Measurements from ENCODE around the gene BCL7C.
"Not testable (repeated sequence)": the region's sequence is repeated elsewhere in the genome, so short reads cannot be mapped to it uniquely, and the experiment has no call there.

Gene BCL7C

GRCh38 chr16:30882429-30883310, 11.2 kb downstream of the BCL7C start:
- H3K4me3 ChIP-seq, result no peak overlapping the region
- H3K4me1 ChIP-seq, result no peaks in the 10 kb centered on the region
- in situ Hi-C loops (cut with MboI; ENCODE audit: low sequenced_read_pairs), result no loop called here
- no peaks in the 10 kb centered on the region for H3K27me3 ChIP-seq (ENCODE audit: low read depth)
- H3K9me3 ChIP-seq, result no peaks in the 10 kb centered on the region
- no peak for DNase-seq (ENCODE audit: low spot score in 2 of 2)
- peaks cover 25% of the 10 kb centered on the region for H3K36me3 ChIP-seq (replicated peaks)

- Histone ChIP-seq H3K9me3 (no peaks in the 10 kb centered on the region), H3K4me1 (peaks cover 15% of the 10 kb centered on the region), H3K4me3 (peak overlapping the region; percentile 78), H3K36me3 (replicated peaks) (peaks cover 16% of the 10 kb centered on the region), H3K27me3 (ENCODE audit: low read depth) (no peaks in the 10 kb centered on the region)
- DNase-seq (ENCODE audit: low spot score in 2 of 2), result peak in 1 of 2 experiments; percentile 55
- in situ Hi-C loops (cut with MboI; ENCODE audit: low sequenced_read_pairs), result no loop called here
These were observed 17.0 kb downstream of the BCL7C start for GRCh38 chr16:30876867-30877266.

- no peaks in the 10 kb centered on the region for H3K9me3 ChIP-seq
- peak overlapping the region; percentile 78 for H3K4me3 ChIP-seq
- H3K27me3 ChIP-seq (ENCODE audit: low read depth), result no peaks in the 10 kb centered on the region
- in situ Hi-C loops (cut with MboI; ENCODE audit: low sequenced_read_pairs), result no loop called here
- DNase-seq (ENCODE audit: low spot score in 2 of 2), result peak; percentile 24 to 39
- peaks cover 16% of the 10 kb centered on the region for H3K36me3 ChIP-seq (replicated peaks)
- peaks cover 15% of the 10 kb centered on the region for H3K4me1 ChIP-seq
These were observed 17.7 kb downstream of the BCL7C start for GRCh38 chr16:30875871-30876801.

DNA sequence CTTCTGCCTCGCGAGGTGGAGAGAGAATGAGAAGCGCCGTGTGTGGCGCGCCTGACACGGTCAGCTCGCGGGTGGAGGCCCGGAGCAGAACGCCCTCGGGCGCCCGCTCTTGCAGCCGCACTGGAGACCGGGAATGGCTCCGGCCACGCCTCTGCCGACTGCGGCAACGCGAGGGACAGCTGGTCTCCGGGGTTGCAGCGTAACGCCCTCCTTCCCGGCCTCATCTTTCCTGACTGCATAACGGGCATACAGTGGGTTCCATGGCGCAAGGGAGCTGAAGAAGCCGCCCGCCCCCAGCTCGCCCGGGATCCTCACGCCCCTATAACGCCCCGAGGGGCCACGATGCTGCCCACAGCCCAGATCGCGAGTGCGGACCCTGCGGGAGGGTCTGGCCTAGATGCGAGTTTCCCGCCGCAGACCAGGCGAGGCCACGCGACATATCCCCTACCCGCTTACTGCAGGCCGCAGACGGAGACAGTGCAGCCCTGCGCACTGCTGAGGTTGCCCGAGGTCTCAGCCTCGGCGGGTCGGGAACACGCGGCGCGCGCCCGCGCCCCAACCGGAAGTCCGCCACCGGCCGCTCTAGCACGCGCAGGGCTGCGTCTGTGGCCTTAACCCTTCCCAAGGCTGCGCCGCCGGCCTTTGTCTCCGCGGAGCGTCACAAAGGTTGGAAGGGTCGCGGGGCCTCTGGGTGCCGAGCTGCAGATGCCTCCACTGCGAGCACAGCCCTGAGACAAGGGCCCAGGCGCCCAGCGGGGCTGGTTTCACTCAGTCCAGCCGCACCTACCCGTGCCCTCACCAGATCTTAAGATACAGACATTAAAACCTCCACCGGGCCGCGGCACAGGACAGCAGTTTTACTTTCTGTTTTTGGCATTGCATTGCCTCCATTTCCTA, 18.8 kb downstream of the BCL7C start:
- Histone ChIP-seq H3K4me1 (peaks cover 15% of the 10 kb centered on the region), H3K9me3 (no peaks in the 10 kb centered on the region), H3K36me3 (replicated peaks) (peaks cover 16% of the 10 kb centered on the region), H3K4me3 (peak overlapping the region; percentile 78), H3K27me3 (ENCODE audit: low read depth) (no peaks in the 10 kb centered on the region)
- in situ Hi-C loops (cut with MboI; ENCODE audit: low sequenced_read_pairs), result no loop called here
- peak; percentile 90 to 96 for DNase-seq (ENCODE audit: low spot score in 2 of 2)

DNA sequence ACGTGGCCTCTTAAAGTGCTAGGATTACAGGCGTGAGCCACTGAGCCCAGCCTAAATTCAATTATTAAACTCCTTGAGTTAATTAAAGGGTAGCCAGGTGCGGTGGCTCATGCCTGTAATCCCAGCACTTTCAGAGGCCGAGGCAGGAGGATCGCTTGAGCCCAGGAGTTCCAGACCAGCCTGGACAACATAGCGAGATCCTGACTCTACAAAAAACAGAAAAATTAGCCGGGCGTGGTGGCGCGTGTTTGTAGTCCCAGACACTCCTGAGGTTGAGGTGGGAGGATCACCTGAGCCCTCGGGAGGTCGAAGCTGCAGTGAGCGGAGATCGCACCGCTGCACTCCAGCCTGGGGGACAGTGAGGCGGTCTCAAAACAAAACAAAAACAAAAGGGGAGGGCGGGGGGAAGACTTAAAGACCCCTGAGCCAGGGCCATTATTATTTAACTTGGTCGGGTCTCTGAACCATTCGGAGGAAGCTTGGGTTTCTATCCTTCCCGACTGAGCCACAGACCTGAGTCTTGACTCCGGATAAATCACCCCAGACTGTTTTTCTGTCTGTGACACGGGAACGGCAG, 19.5 kb downstream of the BCL7C start:
- peaks cover 15% of the 10 kb centered on the region for H3K4me1 ChIP-seq
- peak overlapping the region; percentile 78 for H3K4me3 ChIP-seq
- in situ Hi-C loops (cut with MboI; ENCODE audit: low sequenced_read_pairs), result no loop called here
- H3K36me3 ChIP-seq (replicated peaks), result peaks cover 16% of the 10 kb centered on the region
- no peak for DNase-seq (ENCODE audit: low spot score in 2 of 2)
- no peaks in the 10 kb centered on the region for H3K9me3 ChIP-seq
- no peaks in the 10 kb centered on the region for H3K27me3 ChIP-seq (ENCODE audit: low read depth)

DNA sequence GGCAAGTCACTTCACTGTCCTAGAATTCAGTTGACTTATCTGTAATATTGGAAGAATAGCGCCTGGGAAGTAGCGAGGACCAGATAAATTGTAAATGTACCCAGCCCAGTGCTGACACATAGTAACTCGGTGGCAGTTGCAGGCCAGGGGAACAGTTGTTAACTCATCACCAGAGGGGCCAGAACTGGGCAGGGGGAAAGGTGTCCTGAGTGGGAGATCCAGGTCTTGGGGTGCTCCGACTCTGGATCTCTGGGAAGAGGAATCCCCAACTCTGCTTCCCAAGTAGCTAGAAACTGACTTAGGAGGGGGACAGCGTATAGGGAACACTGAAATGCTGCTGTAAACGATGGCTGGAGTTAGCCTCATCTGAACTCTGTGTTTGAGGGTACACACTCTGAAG, 23.0 kb downstream of the BCL7C start:
- H3K9me3 ChIP-seq, result no peaks in the 10 kb centered on the region
- no peak for DNase-seq (ENCODE audit: low spot score in 2 of 2)
- peaks cover 6% of the 10 kb centered on the region for H3K4me1 ChIP-seq
- in situ Hi-C loops (cut with MboI; ENCODE audit: low sequenced_read_pairs), result no loop called here
- H3K27me3 ChIP-seq (ENCODE audit: low read depth), result no peaks in the 10 kb centered on the region
- no peak overlapping the region for H3K4me3 ChIP-seq
- peaks cover 10% of the 10 kb centered on the region for H3K36me3 ChIP-seq (replicated peaks)

GRCh38 chr16:30867747-30868146, 26.1 kb downstream of the BCL7C start:
- Histone ChIP-seq H3K4me1 (no peaks in the 10 kb centered on the region), H3K36me3 (replicated peaks) (peaks cover 4% of the 10 kb centered on the region), H3K9me3 (no peaks in the 10 kb centered on the region), H3K4me3 (no peak overlapping the region), H3K27me3 (ENCODE audit: low read depth) (no peaks in the 10 kb centered on the region)
- peak; percentile 12 to 21 for DNase-seq (ENCODE audit: low spot score in 2 of 2)
- in situ Hi-C loops (cut with MboI; ENCODE audit: low sequenced_read_pairs), result no loop called here

GRCh38 chr16:30866031-30866430, 27.8 kb downstream of the BCL7C start:
- in situ Hi-C loops (cut with MboI; ENCODE audit: low sequenced_read_pairs), result no loop called here
- Histone ChIP-seq H3K27me3 (ENCODE audit: low read depth) (no peaks in the 10 kb centered on the region), H3K9me3 (no peaks in the 10 kb centered on the region), H3K4me3 (no peak overlapping the region), H3K4me1 (no peaks in the 10 kb centered on the region), H3K36me3 (replicated peaks) (no peaks in the 10 kb centered on the region)
- no peak for DNase-seq (ENCODE audit: low spot score in 2 of 2)

DNA sequence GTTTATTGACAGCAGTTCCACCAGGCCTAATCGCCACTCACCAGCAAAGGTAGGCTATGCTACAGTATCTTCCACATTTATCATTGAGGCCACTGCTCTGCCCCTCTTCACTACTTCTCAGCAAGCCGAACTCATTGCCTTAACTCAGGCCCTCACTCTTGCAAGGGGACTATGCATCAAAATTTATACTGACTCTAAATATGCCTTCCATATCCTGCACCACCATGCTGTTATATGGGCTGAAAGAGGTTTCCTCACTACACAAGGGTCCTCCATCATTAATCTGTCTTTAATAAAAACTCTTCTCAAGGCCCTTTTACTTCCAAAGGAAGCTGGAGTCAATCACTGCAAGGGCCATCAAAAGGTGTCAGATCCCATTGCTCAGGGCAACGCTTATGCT, 30.7 kb downstream of the BCL7C start:
- H3K36me3 ChIP-seq (replicated peaks); H3K27me3 ChIP-seq (ENCODE audit: low read depth); DNase-seq (ENCODE audit: low spot score in 2 of 2): not testable (repeated sequence)

DNA sequence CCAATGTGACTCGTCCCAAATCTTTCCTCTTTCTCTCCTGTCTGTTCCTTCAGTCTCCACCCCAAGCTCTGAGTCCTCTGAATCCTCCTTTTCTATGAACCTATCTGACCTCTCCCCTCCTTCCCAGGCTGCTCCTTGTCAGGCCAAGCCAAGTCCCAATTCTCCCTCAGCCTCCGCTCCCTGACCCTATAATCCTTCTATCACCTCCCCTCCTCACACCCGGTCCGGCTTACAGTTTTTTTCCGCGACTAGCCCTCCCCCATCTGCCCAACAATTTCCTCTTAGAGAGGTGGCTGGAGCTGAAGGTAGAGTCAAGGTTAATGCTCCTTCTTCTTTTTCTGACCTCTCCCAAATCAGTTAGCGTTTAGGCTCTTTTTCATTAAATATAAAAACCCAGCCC, 33.1 kb downstream of the BCL7C start:
- not testable (repeated sequence) for H3K27me3 ChIP-seq (ENCODE audit: low read depth)

More for the DNA sequence above, 30.7 kb downstream of the BCL7C start:
- H3K4me1 ChIP-seq; H3K4me3 ChIP-seq; in situ Hi-C loops (cut with MboI; ENCODE audit: low sequenced_read_pairs); H3K9me3 ChIP-seq: not testable (repeated sequence)

DNA sequence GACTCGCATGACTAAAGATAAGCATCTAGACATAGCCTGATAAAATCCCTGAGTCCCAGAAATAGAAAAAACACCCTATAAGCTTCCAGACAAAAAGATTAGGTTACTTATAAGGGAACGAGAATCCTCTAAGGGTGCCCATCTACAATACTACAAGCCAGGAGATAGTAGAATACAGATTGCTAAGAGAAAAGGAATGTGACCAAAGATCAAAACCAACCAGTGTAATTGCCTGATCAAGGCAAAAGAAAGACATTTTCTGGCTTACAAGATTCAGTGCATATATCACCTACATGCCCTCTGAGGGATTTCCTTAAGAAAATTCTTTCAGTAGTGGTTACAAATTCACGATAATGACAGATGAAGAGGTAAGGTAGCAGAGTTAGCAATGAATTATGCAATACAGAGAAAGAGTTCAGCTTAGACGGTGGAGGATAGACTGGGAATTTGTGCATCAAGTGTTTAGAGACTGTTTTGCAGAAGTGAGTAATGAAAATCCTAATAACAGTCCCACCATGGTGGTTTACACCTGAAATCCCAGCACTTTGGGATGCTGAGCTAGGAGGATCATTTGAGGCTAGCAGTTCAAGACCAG, 35.0 kb downstream of the BCL7C start:
- H3K4me3 ChIP-seq, result no peak overlapping the region
- H3K27me3 ChIP-seq (ENCODE audit: low read depth), result no peaks in the 10 kb centered on the region
- in situ Hi-C loops (cut with MboI; ENCODE audit: low sequenced_read_pairs), result no loop called here
- DNase-seq (ENCODE audit: low spot score in 2 of 2), result no peak
- no peaks in the 10 kb centered on the region for H3K9me3 ChIP-seq
- peaks cover 13% of the 10 kb centered on the region for H3K4me1 ChIP-seq
- H3K36me3 ChIP-seq (replicated peaks), result no peaks in the 10 kb centered on the region

More for the DNA sequence above, 33.1 kb downstream of the BCL7C start:
- H3K9me3 ChIP-seq; DNase-seq (ENCODE audit: low spot score in 2 of 2); H3K36me3 ChIP-seq (replicated peaks); H3K4me3 ChIP-seq; in situ Hi-C loops (cut with MboI; ENCODE audit: low sequenced_read_pairs): not testable (repeated sequence)
- peaks cover 13% of the 10 kb centered on the region for H3K4me1 ChIP-seq

- no peak overlapping the region for H3K4me3 ChIP-seq
- H3K36me3 ChIP-seq (replicated peaks), result no peaks in the 10 kb centered on the region
- no peaks in the 10 kb centered on the region for H3K27me3 ChIP-seq (ENCODE audit: low read depth)
- DNase-seq (ENCODE audit: low spot score in 2 of 2), result no peak
- H3K9me3 ChIP-seq, result no peaks in the 10 kb centered on the region
- peaks cover 13% of the 10 kb centered on the region for H3K4me1 ChIP-seq
- in situ Hi-C loops (cut with MboI; ENCODE audit: low sequenced_read_pairs), result no loop called here
These were observed 35.8 kb downstream of the BCL7C start for GRCh38 chr16:30858111-30858495.

- no peak for DNase-seq (ENCODE audit: low spot score in 2 of 2)
- Histone ChIP-seq H3K4me1 (peaks cover 13% of the 10 kb centered on the region), H3K27me3 (ENCODE audit: low read depth) (no peaks in the 10 kb centered on the region), H3K36me3 (replicated peaks) (no peaks in the 10 kb centered on the region), H3K4me3 (no peak overlapping the region), H3K9me3 (no peaks in the 10 kb centered on the region)
- in situ Hi-C loops (cut with MboI; ENCODE audit: low sequenced_read_pairs), result no loop called here
These were observed 40.1 kb downstream of the BCL7C start for GRCh38 chr16:30853758-30854157.

Data from HAP-1 (cell line).